PC-3 (cell line): ENCODE results near the gene ILDR2. TPM values are rescaled to one million over a fixed set of nuclear protein-coding genes. Genes with fewer than 3 reads are reported as not detected.

Source experiments
- ATAC-seq: fragments of 200-7000 bp; cut with Tn5 transposase; 2 replicates; pipeline ENCODE4 v1.9.1; 2020; ENCODE audit warnings: mild to moderate bottlenecking, moderate library complexity
- BruUV-seq: library from RNA; stranded (reverse); fragments of 400-500 nt; replicated peaks from 2 replicates; lab custom pipeline; 2021; lab: Mats Ljungman, UMichigan
- CTCF ChIA-PET: fragments of 300-600 bp; sonication (Branson Sonifier 250); formaldehyde crosslinking; loops from one replicate; lab custom pipeline; 2022; ENCODE audit warnings: antibody characterized with exemption; lab: Charles Lee
- POLR2A ChIA-PET: fragments of 300-600 bp; sonication (Branson Sonifier 250); formaldehyde crosslinking; loops from one replicate; lab custom pipeline; 2022; ENCODE audit warnings: antibody characterized with exemption; ENCODE audit not compliant: unreplicated experiment; lab: Charles Lee
- DNase-seq: peaks from one replicate; pipeline ENCODE4 v3.0.0-alpha.2; 2015
- H2AFZ ChIP-seq: fragments of 300-600 bp; sonication (generic); 2 replicates; pipeline ENCODE4 v1.6.0; 2016; ENCODE audit warnings: antibody characterized with exemption, low read length
- H3F3A ChIP-seq: fragments of 300-600 bp; sonication (generic); one replicate; pipeline ENCODE4 v1.6.0; 2017; ENCODE audit warnings: antibody characterized with exemption, low read length, control low read depth, mild to moderate bottlenecking; ENCODE audit not compliant: unreplicated experiment
- H3K27ac ChIP-seq: fragments of 300-600 bp; sonication (generic); 2 replicates; pipeline ENCODE4 v1.5.1; 2016; ENCODE audit warnings: mild to moderate bottlenecking, low read length
- H3K27me3 ChIP-seq: fragments of 300-600 bp; sonication (generic); 2 replicates; pipeline ENCODE4 v1.6.1; 2016; ENCODE audit warnings: low read length, mixed read lengths
- H3K36me3 ChIP-seq: fragments of 300-600 bp; sonication (generic); 2 replicates; pipeline ENCODE4 v1.6.1; 2016; ENCODE audit warnings: low read depth, mixed run types, low read length, mixed read lengths
- H3K4me1 ChIP-seq: fragments of 300-600 bp; sonication (generic); 2 replicates; pipeline ENCODE4 v1.5.1; 2016; ENCODE audit warnings: low read length; ENCODE audit not compliant: insufficient read depth
- H3K4me2 ChIP-seq: fragments of 300-600 bp; sonication (generic); 2 replicates; pipeline ENCODE4 v1.6.0; 2016; ENCODE audit warnings: low read length
- H3K4me3 ChIP-seq: fragments of 300-600 bp; sonication (generic); 2 replicates; pipeline ENCODE4 v1.5.1; 2016; ENCODE audit warnings: mild to moderate bottlenecking, low read length, mixed read lengths
- H3K79me2 ChIP-seq: fragments of 300-600 bp; sonication (generic); 2 replicates; pipeline ENCODE4 v1.6.1; 2017; ENCODE audit warnings: low read length, mixed read lengths
- H3K9ac ChIP-seq: fragments of 300-600 bp; sonication (generic); 2 replicates; pipeline ENCODE4 v1.6.0; 2016; ENCODE audit warnings: mild to moderate bottlenecking, low read length
- H3K9me2 ChIP-seq: fragments of 300-600 bp; sonication (generic); replicated peaks from 2 replicates; pipeline ENCODE4 v1.6.1; 2016; ENCODE audit warnings: mixed run types, low read length, mixed read lengths
- H3K9me3 ChIP-seq: fragments of 300-600 bp; sonication (generic); 2 replicates; pipeline ENCODE4 v1.6.1; 2016; ENCODE audit warnings: low read length, mixed read lengths
- H4K20me1 ChIP-seq: fragments of 300-600 bp; sonication (generic); 2 replicates; pipeline ENCODE4 v1.6.1; 2016; ENCODE audit warnings: low read length, mixed read lengths
- CTCF ChIP-seq: fragments of 300-600 bp; sonication (generic); conservative IDR thresholded peaks from 2 replicates; pipeline ENCODE4 v1.5.1; 2017; ENCODE audit warnings: antibody characterized with exemption, low read depth, mild to moderate bottlenecking, low read length
- EZH2 ChIP-seq: fragments of 300-600 bp; sonication (generic); IDR thresholded peaks from one replicate; pipeline ENCODE4 v1.6.1; 2017; ENCODE audit warnings: antibody characterized with exemption, mild to moderate bottlenecking, low read length; ENCODE audit not compliant: unreplicated experiment
- EZH2phosphoT487 ChIP-seq: fragments of 300-600 bp; sonication (generic); IDR thresholded peaks from 2 replicates; pipeline ENCODE4 v1.6.1; 2018; ENCODE audit warnings: mild to moderate bottlenecking, antibody characterized with exemption, low read length, borderline replicate concordance
- intact Hi-C: fragments of 100-400 bp; cut with micrococcal nuclease; formaldehyde crosslinking; loops from 2 replicates; pipeline ENCODE4 v1.9.0; 2023
- total RNA-seq: library from RNA; depleted of rRNA; stranded (reverse); fragments of >200 nt; gene quantifications from 2 replicates; pipeline ENCODE4 v1.2.3, GENCODE V29; 2014

The ILDR2 gene
- total RNA-seq, 1 experiment from 2014 or later: not detected

GRCh38 chr1:166910396-166910994, 64.8 kb downstream of the ILDR2 start:
- intact Hi-C loops: loop anchor here (1.0 to 10.0 kb wide), 4 partner anchors 34 to 312 kb away; partner anchors contain the start of genes POU2F1 and TADA1
- TF ChIP-seq CTCF (peak; percentile 93), EZH2 (no peak)

GRCh38 chr1:166908942-166909341, 66.4 kb downstream of the ILDR2 start:
- BruUV-seq: no TSS peak
- H3F3A ChIP-seq: peaks cover 7% of the 10 kb centered on the region
- POLR2A ChIA-PET: no interaction called here

More at GRCh38 chr1:166910396-166910994, 64.8 kb downstream of the ILDR2 start:
- no TSS peak for BruUV-seq
- Histone ChIP-seq H3K27ac (no peak overlapping the region), H3F3A (peaks cover 7% of the 10 kb centered on the region), H3K36me3 (no peaks in the 10 kb centered on the region), H3K4me2 (no peak overlapping the region), H3K9ac (no peak overlapping the region), H3K27me3 (no peaks in the 10 kb centered on the region), H3K4me3 (no peak overlapping the region), H3K9me2 (no peaks in the 10 kb centered on the region), H2AFZ (no peak overlapping the region), H3K79me2 (no peaks in the 10 kb centered on the region), H4K20me1 (no peaks in the 10 kb centered on the region), H3K9me3 (no peaks in the 10 kb centered on the region), H3K4me1 (peaks cover 21% of the 10 kb centered on the region)
- DNase-seq: peak; percentile 97
- peak; percentile 93 for ATAC-seq
- CTCF ChIA-PET: interaction anchor here (0.6 to 3.3 kb wide), 11 partner anchors 16 to 1748 kb away, joined by 3 to 117 read pairs (median 3); partner anchors contain the start of genes POU2F1 and TADA1
- POLR2A ChIA-PET: interaction anchor here (0.6 kb wide), 3 partner anchors 152 to 1316 kb away, joined by 3 to 10 read pairs (median 5); partner anchors contain the start of gene SFT2D2

More at GRCh38 chr1:166908942-166909341, 66.4 kb downstream of the ILDR2 start:
- Histone ChIP-seq H3K9ac (no peak overlapping the region), H4K20me1 (no peaks in the 10 kb centered on the region), H3K9me3 (no peaks in the 10 kb centered on the region), H2AFZ (no peak overlapping the region), H3K9me2 (no peaks in the 10 kb centered on the region), H3K79me2 (no peaks in the 10 kb centered on the region), H3K36me3 (no peaks in the 10 kb centered on the region), H3K27ac (no peak overlapping the region), H3K4me2 (no peak overlapping the region), H3K4me1 (peaks cover 25% of the 10 kb centered on the region), H3K4me3 (no peak overlapping the region), H3K27me3 (no peaks in the 10 kb centered on the region)
- intact Hi-C loops: loop anchor here (10.0 kb wide), 1 partner anchor 984 kb away; no protein-coding TSS in a partner anchor
- DNase-seq (peak; percentile 42), ATAC-seq (no peak)
- CTCF ChIA-PET: interaction anchor here (3.3 kb wide), 1 partner anchor 149 kb away, joined by 117 read pairs; no protein-coding TSS in a partner anchor
- TF ChIP-seq EZH2 (no peak), CTCF (no peak), EZH2phosphoT487 (no peak)
